Suppressor macrophage treated with lipopolysaccharide for 4 hours (primary cell): Measurements from ENCODE around the gene FAM53B.
"Not testable (repeated sequence)": the region's sequence is repeated elsewhere in the genome, so short reads cannot be mapped to it uniquely, and the experiment has no call there.

Source experiments
- DNase-seq: peaks from one replicate; pipeline ENCODE4 v3.0.0-alpha.2; 2020

The FAM53B gene

GRCh38 chr10:124626759-124627380 lies 117.3 kb downstream of the FAM53B start:
- no peak for DNase-seq

GRCh38 chr10:124625831-124626238 lies 118.3 kb downstream of the FAM53B start:
- no peak for DNase-seq

GRCh38 chr10:124624895-124625294 lies 119.3 kb downstream of the FAM53B start:
- DNase-seq = no peak

- DNase-seq = no peak
Measured at GRCh38 chr10:124624466-124624865, 119.7 kb downstream of the FAM53B start.

GRCh38 chr10:124624006-124624405 lies 120.2 kb downstream of the FAM53B start:
- DNase-seq = no peak

- no peak for DNase-seq
Measured at GRCh38 chr10:124622866-124623536, 121.2 kb downstream of the FAM53B start.

GRCh38 chr10:124622158-124622557 lies 122.0 kb downstream of the FAM53B start:
- DNase-seq = no peak

GRCh38 chr10:124621637-124622036 lies 122.5 kb downstream of the FAM53B start:
- no peak for DNase-seq

- peak; percentile 28 for DNase-seq
Measured at GRCh38 chr10:124619802-124620490, 124.2 kb downstream of the FAM53B start.

- no peak for DNase-seq
Measured at GRCh38 chr10:124619195-124619594, 125.0 kb downstream of the FAM53B start.

- DNase-seq = no peak
Measured at GRCh38 chr10:124618470-124619073, 125.6 kb downstream of the FAM53B start.

- no peak for DNase-seq
Measured at GRCh38 chr10:124616836-124617130, 127.4 kb downstream of the FAM53B start.

- DNase-seq = no peak
Measured at GRCh38 chr10:124616040-124616835, 127.9 kb downstream of the FAM53B start.

- no peak for DNase-seq
Measured at GRCh38 chr10:124615259-124615658, 128.9 kb downstream of the FAM53B start.

GRCh38 chr10:124614003-124614659 lies 130.0 kb downstream of the FAM53B start:
- no peak for DNase-seq

GRCh38 chr10:124612611-124613498 lies 131.3 kb downstream of the FAM53B start:
- no peak for DNase-seq

- DNase-seq = peak; percentile 43
Measured at GRCh38 chr10:124611738-124612137, 132.4 kb downstream of the FAM53B start.

GRCh38 chr10:124610851-124611250 lies 133.3 kb downstream of the FAM53B start:
- not testable (repeated sequence) for DNase-seq

- not testable (repeated sequence) for DNase-seq
Measured at GRCh38 chr10:124610186-124610585, 134.0 kb downstream of the FAM53B start.

GRCh38 chr10:124609698-124610097 lies 134.5 kb downstream of the FAM53B start:
- DNase-seq = no peak

- DNase-seq = no peak
Measured at GRCh38 chr10:124608093-124608721, 136.0 kb downstream of the FAM53B start.
